Neural cell (in vitro differentiated cells): ENCODE measurements around the gene CHADL. TPM values are rescaled to one million over a fixed set of nuclear protein-coding genes. Genes with fewer than 3 reads are reported as not detected.

Experiments used
- H2AFZ ChIP-seq: fragments of 200-600, 300-800 bp; sonication (generic), shearing (Covaris generic); 2 replicates; pipeline ENCODE4 v1.6.0; 2014; ENCODE audit warnings: low read depth, mild to moderate bottlenecking, antibody characterized with exemption, low read length, moderate library complexity
- H3F3A ChIP-seq: fragments of 200-600 bp; shearing (Covaris generic); 2 replicates; pipeline ENCODE4 v1.6.1; 2016; ENCODE audit warnings: mild to moderate bottlenecking, moderate library complexity, mixed read lengths, antibody characterized with exemption, low read length; ENCODE audit not compliant: insufficient read depth, poor library complexity, severe bottlenecking
- H3K27ac ChIP-seq: fragments of 200-600, 300-800 bp; sonication (generic), shearing (Covaris generic); 2 replicates; pipeline ENCODE4 v1.5.1; 2014; ENCODE audit warnings: mild to moderate bottlenecking, low read length, moderate library complexity
- H3K27me3 ChIP-seq: fragments of 300-800, 200-600 bp; sonication (generic), shearing (Covaris generic); 2 replicates; pipeline ENCODE4 v1.6.0; 2014; ENCODE audit warnings: mild to moderate bottlenecking, low read depth, low read length, moderate library complexity; ENCODE audit not compliant: insufficient read depth
- H3K36me3 ChIP-seq: fragments of 300-800, 200-600 bp; sonication (generic), shearing (Covaris generic); 2 replicates; pipeline ENCODE4 v1.5.1; 2014; ENCODE audit warnings: mild to moderate bottlenecking, antibody characterized with exemption, low read length, moderate library complexity; ENCODE audit not compliant: insufficient read depth
- H3K4me2 ChIP-seq: fragments of 300-800, 200-600 bp; sonication (generic), shearing (Covaris generic); 2 replicates; pipeline ENCODE4 v1.6.0; 2014; ENCODE audit warnings: mild to moderate bottlenecking, low read length
- H3K4me3 ChIP-seq: fragments of 300-800, 200-600 bp; sonication (generic), shearing (Covaris generic); 2 replicates; pipeline ENCODE4 v1.5.1; 2014; ENCODE audit warnings: mild to moderate bottlenecking, low read length, moderate library complexity
- H3K79me2 ChIP-seq: fragments of 200-600 bp; shearing (Covaris generic); replicated peaks from 2 replicates; pipeline ENCODE4 v1.6.0; 2014; ENCODE audit warnings: mild to moderate bottlenecking, low read length, moderate library complexity; ENCODE audit not compliant: insufficient read depth
- H3K9ac ChIP-seq: fragments of 300-800, 200-600 bp; sonication (generic), shearing (Covaris generic); 2 replicates; pipeline ENCODE4 v1.6.1; 2016; ENCODE audit warnings: mild to moderate bottlenecking, low read length, mixed read lengths
- H3K9me2 ChIP-seq: fragments of 200-600 bp; shearing (Covaris generic); 2 replicates; pipeline ENCODE4 v1.6.1; 2016; ENCODE audit warnings: mild to moderate bottlenecking, low read length, mixed read lengths; ENCODE audit not compliant: insufficient read depth
- H3K9me3 ChIP-seq: fragments of 200-600, 300-800 bp; sonication (generic), shearing (Covaris generic); 2 replicates; pipeline ENCODE4 v1.6.1; 2016; ENCODE audit warnings: mild to moderate bottlenecking, mixed run types, low read length, moderate library complexity, mixed read lengths
- H4K20me1 ChIP-seq: fragments of 200-600 bp; shearing (Covaris generic); 2 replicates; pipeline ENCODE4 v1.6.1; 2016; ENCODE audit warnings: mild to moderate bottlenecking, mixed run types; ENCODE audit not compliant: insufficient read depth
- EP300 ChIP-seq: fragments of 450-650 bp; conservative IDR thresholded peaks from 2 replicates; pipeline ENCODE4 v1.6.1; 2014; ENCODE audit warnings: antibody characterized with exemption, mild to moderate bottlenecking, moderate library complexity; ENCODE audit not compliant: poor library complexity, severe bottlenecking
- EZH2 ChIP-seq: fragments of 200-600, 300-800 bp; shearing (Covaris generic), sonication (generic); IDR thresholded peaks from 2 replicates; pipeline ENCODE4 v1.6.1; 2014; ENCODE audit warnings: antibody characterized with exemption, low read length, borderline replicate concordance, mild to moderate bottlenecking; ENCODE audit not compliant: insufficient read depth, poor library complexity, severe bottlenecking
- MXI1 ChIP-seq: fragments of 450-650 bp; conservative IDR thresholded peaks from 2 replicates; pipeline ENCODE4 v1.6.1; 2014; ENCODE audit warnings: antibody characterized with exemption, mild to moderate bottlenecking; ENCODE audit not compliant: poor library complexity, severe bottlenecking
- POLR2AphosphoS5 ChIP-seq: IDR thresholded peaks from 2 replicates; pipeline ENCODE4 v1.6.1; 2012
- RAD21 ChIP-seq: fragments of 450-650 bp; conservative IDR thresholded peaks from 2 replicates; pipeline ENCODE4 v1.6.1; 2014; ENCODE audit warnings: antibody characterized with exemption, mild to moderate bottlenecking, moderate library complexity
- SMC3 ChIP-seq: fragments of 450-650 bp; conservative IDR thresholded peaks from 2 replicates; pipeline ENCODE4 v1.6.1; 2014; ENCODE audit warnings: antibody characterized with exemption, mild to moderate bottlenecking, moderate library complexity; ENCODE audit not compliant: poor library complexity
- TAF1 ChIP-seq: IDR thresholded peaks from 2 replicates; pipeline ENCODE4 v1.6.1; 2012; ENCODE audit warnings: low read depth
- polyA plus RNA-seq: library from polyadenylated mRNA; depleted of rRNA; stranded (reverse); fragments of >200 nt; gene quantifications from 2 replicates; pipeline ENCODE4 v1.2.3, GENCODE V29; 2014
- TF ChIP-seq, protein P1 (sequence below): fragments of 450-650 bp; IDR thresholded peaks from 2 replicates; pipeline ENCODE4 v1.5.1; 2014; ENCODE audit warnings: antibody characterized with exemption, mild to moderate bottlenecking, moderate library complexity; ENCODE audit not compliant: poor library complexity, severe bottlenecking
- TF ChIP-seq, protein P2 (sequence below): IDR thresholded peaks from 2 replicates; pipeline ENCODE4 v1.6.1; 2012; ENCODE audit warnings: borderline replicate concordance

CHADL gene
- polyA plus RNA-seq, 1 donor from 2014 or later, result 0.22 TPM

DNA sequence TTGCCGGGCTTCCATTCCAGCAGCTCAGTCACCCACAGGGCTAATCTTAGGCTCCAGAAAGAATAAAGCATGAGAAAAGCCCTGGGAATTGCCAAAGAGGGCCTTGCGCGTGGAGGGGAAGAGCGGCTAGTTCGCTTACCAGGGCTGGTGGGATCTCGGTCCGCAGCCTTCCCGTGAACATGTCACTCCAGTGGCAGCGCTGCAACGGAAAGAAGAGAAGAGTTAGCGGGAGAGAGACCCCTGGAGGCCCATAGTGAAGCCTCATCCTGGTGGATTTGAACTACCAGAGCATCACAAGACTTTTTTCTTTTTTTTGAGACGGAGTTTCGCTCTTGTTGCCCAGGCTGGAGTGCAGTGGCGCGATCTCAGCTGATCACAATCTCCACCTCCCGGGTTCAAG lies 27.2 kb upstream of the CHADL start:
- H3K4me3 ChIP-seq, result no peak overlapping the region
- no peak overlapping the region for H2AFZ ChIP-seq
- no peaks in the 10 kb centered on the region for H3K79me2 ChIP-seq
- no peaks in the 10 kb centered on the region for H3K27me3 ChIP-seq
- no peak overlapping the region for H3K4me2 ChIP-seq
- no peaks in the 10 kb centered on the region for H3F3A ChIP-seq
- no peak for TF ChIP-seq RAD21
- TF ChIP-seq EP300, result no peak
- no peak for TF ChIP-seq EZH2
- TF ChIP-seq, protein P1, sequence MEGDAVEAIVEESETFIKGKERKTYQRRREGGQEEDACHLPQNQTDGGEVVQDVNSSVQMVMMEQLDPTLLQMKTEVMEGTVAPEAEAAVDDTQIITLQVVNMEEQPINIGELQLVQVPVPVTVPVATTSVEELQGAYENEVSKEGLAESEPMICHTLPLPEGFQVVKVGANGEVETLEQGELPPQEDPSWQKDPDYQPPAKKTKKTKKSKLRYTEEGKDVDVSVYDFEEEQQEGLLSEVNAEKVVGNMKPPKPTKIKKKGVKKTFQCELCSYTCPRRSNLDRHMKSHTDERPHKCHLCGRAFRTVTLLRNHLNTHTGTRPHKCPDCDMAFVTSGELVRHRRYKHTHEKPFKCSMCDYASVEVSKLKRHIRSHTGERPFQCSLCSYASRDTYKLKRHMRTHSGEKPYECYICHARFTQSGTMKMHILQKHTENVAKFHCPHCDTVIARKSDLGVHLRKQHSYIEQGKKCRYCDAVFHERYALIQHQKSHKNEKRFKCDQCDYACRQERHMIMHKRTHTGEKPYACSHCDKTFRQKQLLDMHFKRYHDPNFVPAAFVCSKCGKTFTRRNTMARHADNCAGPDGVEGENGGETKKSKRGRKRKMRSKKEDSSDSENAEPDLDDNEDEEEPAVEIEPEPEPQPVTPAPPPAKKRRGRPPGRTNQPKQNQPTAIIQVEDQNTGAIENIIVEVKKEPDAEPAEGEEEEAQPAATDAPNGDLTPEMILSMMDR, result no peak
- TF ChIP-seq MXI1, result no peak
- TF ChIP-seq TAF1, result no peak
- TF ChIP-seq SMC3, result no peak
- no peak for TF ChIP-seq POLR2AphosphoS5
- TF ChIP-seq, protein P2, sequence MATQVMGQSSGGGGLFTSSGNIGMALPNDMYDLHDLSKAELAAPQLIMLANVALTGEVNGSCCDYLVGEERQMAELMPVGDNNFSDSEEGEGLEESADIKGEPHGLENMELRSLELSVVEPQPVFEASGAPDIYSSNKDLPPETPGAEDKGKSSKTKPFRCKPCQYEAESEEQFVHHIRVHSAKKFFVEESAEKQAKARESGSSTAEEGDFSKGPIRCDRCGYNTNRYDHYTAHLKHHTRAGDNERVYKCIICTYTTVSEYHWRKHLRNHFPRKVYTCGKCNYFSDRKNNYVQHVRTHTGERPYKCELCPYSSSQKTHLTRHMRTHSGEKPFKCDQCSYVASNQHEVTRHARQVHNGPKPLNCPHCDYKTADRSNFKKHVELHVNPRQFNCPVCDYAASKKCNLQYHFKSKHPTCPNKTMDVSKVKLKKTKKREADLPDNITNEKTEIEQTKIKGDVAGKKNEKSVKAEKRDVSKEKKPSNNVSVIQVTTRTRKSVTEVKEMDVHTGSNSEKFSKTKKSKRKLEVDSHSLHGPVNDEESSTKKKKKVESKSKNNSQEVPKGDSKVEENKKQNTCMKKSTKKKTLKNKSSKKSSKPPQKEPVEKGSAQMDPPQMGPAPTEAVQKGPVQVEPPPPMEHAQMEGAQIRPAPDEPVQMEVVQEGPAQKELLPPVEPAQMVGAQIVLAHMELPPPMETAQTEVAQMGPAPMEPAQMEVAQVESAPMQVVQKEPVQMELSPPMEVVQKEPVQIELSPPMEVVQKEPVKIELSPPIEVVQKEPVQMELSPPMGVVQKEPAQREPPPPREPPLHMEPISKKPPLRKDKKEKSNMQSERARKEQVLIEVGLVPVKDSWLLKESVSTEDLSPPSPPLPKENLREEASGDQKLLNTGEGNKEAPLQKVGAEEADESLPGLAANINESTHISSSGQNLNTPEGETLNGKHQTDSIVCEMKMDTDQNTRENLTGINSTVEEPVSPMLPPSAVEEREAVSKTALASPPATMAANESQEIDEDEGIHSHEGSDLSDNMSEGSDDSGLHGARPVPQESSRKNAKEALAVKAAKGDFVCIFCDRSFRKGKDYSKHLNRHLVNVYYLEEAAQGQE, result no peak
- no peak overlapping the region for H3K9ac ChIP-seq
- no peaks in the 10 kb centered on the region for H3K9me3 ChIP-seq
- H3K9me2 ChIP-seq, result no peaks in the 10 kb centered on the region
- no peaks in the 10 kb centered on the region for H3K36me3 ChIP-seq
- no peak overlapping the region for H3K27ac ChIP-seq
- no peaks in the 10 kb centered on the region for H4K20me1 ChIP-seq

DNA sequence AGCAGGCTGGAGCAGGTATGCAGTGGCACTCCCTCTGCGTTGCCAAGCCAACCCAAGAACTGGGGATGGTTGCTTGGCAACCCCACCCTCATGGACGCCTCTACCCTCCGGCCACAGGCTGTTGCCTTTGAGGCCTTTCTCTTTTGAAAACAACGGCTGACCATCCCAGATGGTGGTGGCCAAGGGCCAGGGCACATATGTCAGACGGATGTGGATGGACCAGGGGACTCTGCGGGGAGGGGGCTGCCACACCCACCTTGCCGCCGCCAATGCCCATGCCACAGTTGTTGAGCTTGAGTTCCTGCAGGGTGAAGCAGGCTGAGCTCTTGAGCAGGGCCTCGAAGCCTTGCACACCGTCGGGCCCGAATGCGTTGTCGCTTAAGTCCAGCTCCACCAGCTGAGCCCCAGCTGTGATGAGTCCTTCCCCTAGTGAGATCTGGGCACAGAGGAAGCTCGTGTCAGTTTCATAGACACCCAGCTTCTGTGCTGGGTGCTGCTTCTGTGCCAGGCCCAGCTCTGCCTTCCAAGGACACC lies 23.7 kb upstream of the CHADL start:
- no peak overlapping the region for H3K4me2 ChIP-seq
- H3K9ac ChIP-seq, result no peak overlapping the region
- no peaks in the 10 kb centered on the region for H3K27me3 ChIP-seq
- H3K36me3 ChIP-seq, result peaks cover 7% of the 10 kb centered on the region
- no peaks in the 10 kb centered on the region for H3K9me2 ChIP-seq
- no peaks in the 10 kb centered on the region for H3K9me3 ChIP-seq
- no peak overlapping the region for H3K4me3 ChIP-seq
- H3K79me2 ChIP-seq, result no peaks in the 10 kb centered on the region
- TF ChIP-seq POLR2AphosphoS5 (no peak), EP300 (no peak), TAF1 (no peak), MXI1 (no peak), EZH2 (no peak), SMC3 (no peak), RAD21 (no peak)
- TF ChIP-seq, protein P1, result no peak
- TF ChIP-seq, protein P2, result no peak
- no peaks in the 10 kb centered on the region for H3F3A ChIP-seq
- H3K27ac ChIP-seq, result no peak overlapping the region
- H4K20me1 ChIP-seq, result no peaks in the 10 kb centered on the region
- H2AFZ ChIP-seq, result no peak overlapping the region
